GM12872 (cell line): Measurements from ENCODE around the gene TRIM45.

Experiments used
- TF ChIP-seq, protein P1 (sequence below): IDR thresholded peaks from 3 replicates; pipeline ENCODE4 v1.5.1; 2011; ENCODE audit warnings: low read depth, mild to moderate bottlenecking, low read length, moderate library complexity; ENCODE audit not compliant: insufficient read depth

Gene TRIM45

DNA sequence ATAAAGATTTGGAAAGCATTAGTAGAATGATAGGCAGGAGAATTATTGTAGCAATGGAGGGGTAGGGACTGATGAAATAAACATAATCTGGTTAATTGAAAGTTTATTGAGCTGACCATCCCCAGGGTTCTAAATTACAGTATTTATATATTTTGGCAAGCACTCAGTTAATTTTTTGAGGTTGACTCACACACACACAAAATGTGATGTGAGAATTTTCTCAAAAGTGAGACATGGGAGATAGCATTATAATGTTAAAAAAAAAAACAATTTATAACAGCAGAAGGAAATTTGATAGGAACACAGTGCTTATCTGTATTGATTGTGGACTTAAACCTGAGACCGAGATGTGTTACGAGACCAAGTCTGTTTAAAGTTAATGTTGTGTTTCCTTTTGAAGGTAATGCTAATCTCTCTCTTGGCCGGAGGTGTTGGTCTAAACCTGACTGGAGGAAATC lies 24.6 kb downstream of the TRIM45 start:
- TF ChIP-seq, protein P1, sequence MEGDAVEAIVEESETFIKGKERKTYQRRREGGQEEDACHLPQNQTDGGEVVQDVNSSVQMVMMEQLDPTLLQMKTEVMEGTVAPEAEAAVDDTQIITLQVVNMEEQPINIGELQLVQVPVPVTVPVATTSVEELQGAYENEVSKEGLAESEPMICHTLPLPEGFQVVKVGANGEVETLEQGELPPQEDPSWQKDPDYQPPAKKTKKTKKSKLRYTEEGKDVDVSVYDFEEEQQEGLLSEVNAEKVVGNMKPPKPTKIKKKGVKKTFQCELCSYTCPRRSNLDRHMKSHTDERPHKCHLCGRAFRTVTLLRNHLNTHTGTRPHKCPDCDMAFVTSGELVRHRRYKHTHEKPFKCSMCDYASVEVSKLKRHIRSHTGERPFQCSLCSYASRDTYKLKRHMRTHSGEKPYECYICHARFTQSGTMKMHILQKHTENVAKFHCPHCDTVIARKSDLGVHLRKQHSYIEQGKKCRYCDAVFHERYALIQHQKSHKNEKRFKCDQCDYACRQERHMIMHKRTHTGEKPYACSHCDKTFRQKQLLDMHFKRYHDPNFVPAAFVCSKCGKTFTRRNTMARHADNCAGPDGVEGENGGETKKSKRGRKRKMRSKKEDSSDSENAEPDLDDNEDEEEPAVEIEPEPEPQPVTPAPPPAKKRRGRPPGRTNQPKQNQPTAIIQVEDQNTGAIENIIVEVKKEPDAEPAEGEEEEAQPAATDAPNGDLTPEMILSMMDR: no peak

DNA sequence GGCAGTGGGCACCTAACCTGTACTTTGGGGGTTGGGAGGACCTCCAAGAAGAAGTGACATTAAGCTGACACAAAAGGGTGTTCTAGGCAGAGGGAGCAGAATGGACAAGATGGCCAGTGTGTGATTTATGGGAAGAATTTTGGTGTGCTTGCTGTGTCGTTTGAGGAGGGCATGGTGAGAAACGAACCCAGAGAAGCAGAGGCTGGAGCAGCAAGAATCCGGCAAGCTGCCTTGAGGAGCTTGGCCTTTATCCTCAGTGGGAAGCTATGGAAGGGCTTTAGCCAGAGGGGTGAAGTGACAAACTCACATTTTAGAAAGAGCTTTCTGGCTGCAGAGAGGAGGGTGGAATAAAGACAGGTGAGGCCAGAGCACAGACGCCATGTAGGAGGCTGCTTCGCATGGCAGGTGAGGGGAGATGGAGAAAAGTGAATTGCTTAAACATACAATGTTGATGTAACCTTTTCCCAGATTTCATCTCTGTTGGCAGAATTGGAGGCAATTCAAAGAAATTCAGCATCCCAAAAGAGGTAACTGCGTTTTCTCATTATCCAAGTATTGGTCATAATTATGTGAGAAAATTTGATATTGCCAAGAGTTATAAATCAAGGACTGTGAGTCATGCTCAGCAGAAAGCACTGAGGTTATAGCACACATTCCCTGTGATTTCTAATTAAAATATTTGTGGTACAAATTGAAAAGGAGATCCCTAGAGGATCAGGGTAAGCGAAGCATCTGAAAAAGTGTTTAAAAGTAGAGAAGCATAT lies 26.5 kb downstream of the TRIM45 start:
- TF ChIP-seq, protein P1: no peak

- TF ChIP-seq, protein P1: peak; percentile 47; the same call in 2 of the 3 replicates
These were observed 27.5 kb downstream of the TRIM45 start for GRCh38 chr1:117093870-117094621.

GRCh38 chr1:117093091-117093534 lies 28.4 kb downstream of the TRIM45 start:
- TF ChIP-seq, protein P1: no peak

- TF ChIP-seq, protein P1: no peak
These were observed 29.0 kb downstream of the TRIM45 start for GRCh38 chr1:117092594-117092993.

DNA sequence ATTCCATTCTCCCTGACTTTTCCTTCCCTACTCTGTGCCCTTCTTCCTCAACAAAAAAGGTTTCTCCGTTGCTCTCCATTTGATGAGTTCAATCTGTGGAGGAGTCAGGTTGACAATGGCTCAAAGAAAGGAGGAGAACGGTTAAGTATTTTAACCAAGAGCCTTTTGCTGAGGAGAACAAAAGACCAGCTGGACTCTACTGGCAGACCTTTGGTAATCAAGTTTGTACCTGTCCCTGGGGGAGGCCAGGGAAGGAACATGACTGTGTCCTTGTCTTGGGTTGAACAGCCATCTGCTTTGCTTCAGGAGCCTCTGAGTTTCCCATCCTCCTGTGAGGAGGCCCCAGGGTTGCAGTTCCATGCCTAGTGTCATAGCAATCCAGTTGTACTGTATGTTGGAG lies 31.6 kb downstream of the TRIM45 start:
- TF ChIP-seq, protein P1: no peak

DNA sequence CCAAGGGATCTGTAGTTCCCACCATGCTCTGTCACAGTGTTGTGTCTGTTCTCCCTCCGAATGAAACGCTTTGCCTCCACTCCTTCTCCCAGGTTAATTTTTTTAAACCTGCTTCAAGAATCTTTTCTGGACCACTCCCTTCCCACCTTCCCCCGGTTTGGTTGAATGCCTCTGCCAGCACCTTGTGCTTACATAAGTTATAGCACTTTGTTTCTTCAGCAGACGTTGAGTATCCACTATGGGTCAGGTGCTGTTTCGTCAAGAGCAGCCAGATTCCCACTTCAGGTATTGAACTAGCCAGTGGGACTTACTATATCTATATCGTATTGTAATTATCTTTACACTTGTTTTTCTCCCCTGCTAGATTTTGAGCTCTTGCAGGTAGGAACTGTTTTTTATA lies 33.9 kb downstream of the TRIM45 start:
- TF ChIP-seq, protein P1: no peak
